Hepatocyte (in vitro differentiated cells): ENCODE data around the gene MTR. TPM values are rescaled to one million over a fixed set of nuclear protein-coding genes. Genes with fewer than 3 reads are reported as not detected.

Experiments
- DNase-seq: peaks from one replicate; pipeline ENCODE4 v3.0.0-alpha.2; 2016; ENCODE audit warnings: low spot score
- H2AFZ ChIP-seq: fragments of 200-600 bp; sonication (generic); 2 replicates; pipeline ENCODE4 v1.6.0; 2016; ENCODE audit warnings: antibody characterized with exemption, mild to moderate bottlenecking
- H3K27ac ChIP-seq: fragments of 200-600 bp; sonication (generic); 2 replicates; pipeline ENCODE4 v1.5.1; 2016; ENCODE audit warnings: mild to moderate bottlenecking
- H3K27me3 ChIP-seq: fragments of 200-600 bp; sonication (generic); 2 replicates; pipeline ENCODE4 v1.6.1; 2016
- H3K36me3 ChIP-seq: fragments of 200-600 bp; sonication (generic); replicated peaks from 2 replicates; pipeline ENCODE4 v1.5.1; 2016; ENCODE audit warnings: low read depth; ENCODE audit not compliant: insufficient read depth
- H3K4me1 ChIP-seq: fragments of 200-600 bp; sonication (generic); 2 replicates; pipeline ENCODE4 v1.5.1; 2016; ENCODE audit warnings: mild to moderate bottlenecking, moderate library complexity; ENCODE audit not compliant: insufficient read depth
- H3K4me2 ChIP-seq: fragments of 200-600 bp; sonication (generic); 2 replicates; pipeline ENCODE4 v1.6.0; 2016
- H3K4me3 ChIP-seq: fragments of 200-600 bp; sonication (generic); 2 replicates; pipeline ENCODE4 v1.5.1; 2016; ENCODE audit warnings: mild to moderate bottlenecking
- H3K79me2 ChIP-seq: fragments of 200-600 bp; sonication (generic); 2 replicates; pipeline ENCODE4 v1.6.0; 2017; ENCODE audit warnings: mild to moderate bottlenecking
- H3K9me2 ChIP-seq: fragments of 200-600 bp; sonication (generic); replicated peaks from 2 replicates; pipeline ENCODE4 v1.6.0; 2017; ENCODE audit warnings: mild to moderate bottlenecking; ENCODE audit not compliant: insufficient read depth
- H3K9me3 ChIP-seq: fragments of 200-600 bp; sonication (generic); 2 replicates; pipeline ENCODE4 v1.5.1; 2016; ENCODE audit warnings: low read depth, mild to moderate bottlenecking
- H4K20me1 ChIP-seq: fragments of 200-600 bp; sonication (generic); 2 replicates; pipeline ENCODE4 v1.6.0; 2016; ENCODE audit warnings: mild to moderate bottlenecking; ENCODE audit not compliant: insufficient read depth, poor library complexity, severe bottlenecking
- CTCF ChIP-seq: fragments of 200-600 bp; sonication (generic); IDR thresholded peaks from 2 replicates; pipeline ENCODE4 v1.5.1; 2016; ENCODE audit warnings: antibody characterized with exemption, mild to moderate bottlenecking; ENCODE audit not compliant: poor library complexity
- EZH2 ChIP-seq: fragments of 200-600 bp; sonication (generic); IDR thresholded peaks from 2 replicates; pipeline ENCODE4 v1.6.1; 2016; ENCODE audit warnings: antibody characterized with exemption, mild to moderate bottlenecking, borderline replicate concordance
- EZH2phosphoT487 ChIP-seq: fragments of 200-600 bp; sonication (generic); IDR thresholded peaks from one replicate; pipeline ENCODE4 v1.6.1; 2018; ENCODE audit warnings: antibody characterized with exemption, mild to moderate bottlenecking, low read depth, moderate library complexity; ENCODE audit not compliant: unreplicated experiment, severe bottlenecking
- WGBS: methylation state at CpG from one replicate; pipeline ENCODE4 v1.1.6; 2016; ENCODE audit warnings: low lambda C conversion rate; ENCODE audit errors: missing lambda C conversion rate; 5-methylcytosine and 5-hydroxymethylcytosine counted together
- polyA plus RNA-seq: library from polyadenylated mRNA; unstranded; fragments of >200 nt; fragmentation: Nextera tagmentation; extraction: Ambion mirVana; gene quantifications from 2 replicates; pipeline ENCODE4 v1.2.1, GENCODE V29; 2016
- total RNA-seq: library from RNA; depleted of rRNA; stranded (reverse); fragments of >200 nt; gene quantifications from 2 replicates; pipeline ENCODE4 v1.2.3, GENCODE V29; 2014

The MTR gene
- total and polyA plus RNA-seq, 2 experiments from 2014 or later, result 9.6 to 23.8 TPM

- no peaks in the 10 kb centered on the region for H3K9me3 ChIP-seq
- no peak overlapping the region for H3K27ac ChIP-seq
- H4K20me1 ChIP-seq, result no peaks in the 10 kb centered on the region
- DNase-seq, result no peak
- H3K36me3 ChIP-seq, result no peaks in the 10 kb centered on the region
- H3K4me2 ChIP-seq, result no peak overlapping the region
- H2AFZ ChIP-seq, result no peak overlapping the region
- no peaks in the 10 kb centered on the region for H3K9me2 ChIP-seq
- no peak overlapping the region for H3K4me3 ChIP-seq
- no peak for TF ChIP-seq EZH2phosphoT487
- no peak for TF ChIP-seq CTCF
- no peak for TF ChIP-seq EZH2
- no peaks in the 10 kb centered on the region for H3K4me1 ChIP-seq
- no peaks in the 10 kb centered on the region for H3K79me2 ChIP-seq
- no peaks in the 10 kb centered on the region for H3K27me3 ChIP-seq
These were observed 147.3 kb downstream of the MTR start for GRCh38 chr1:236942431-236942830.

- H3K36me3 ChIP-seq, result no peaks in the 10 kb centered on the region
- no peaks in the 10 kb centered on the region for H3K79me2 ChIP-seq
- no peaks in the 10 kb centered on the region for H4K20me1 ChIP-seq
- no peak overlapping the region for H2AFZ ChIP-seq
- no peak overlapping the region for H3K4me3 ChIP-seq
- H3K27ac ChIP-seq, result no peak overlapping the region
- H3K4me2 ChIP-seq, result no peak overlapping the region
- no peaks in the 10 kb centered on the region for H3K9me2 ChIP-seq
- no peaks in the 10 kb centered on the region for H3K9me3 ChIP-seq
- no peaks in the 10 kb centered on the region for H3K27me3 ChIP-seq
- H3K4me1 ChIP-seq, result no peaks in the 10 kb centered on the region
- WGBS, result 79% methylated on average over 2 of the region's 2 CpGs
- no peak for DNase-seq
- TF ChIP-seq EZH2 (no peak), EZH2phosphoT487 (no peak), CTCF (no peak)
These were observed 149.5 kb downstream of the MTR start for GRCh38 chr1:236944556-236944955.

- no peaks in the 10 kb centered on the region for H3K36me3 ChIP-seq
- no peaks in the 10 kb centered on the region for H3K9me3 ChIP-seq
- H3K27me3 ChIP-seq, result no peaks in the 10 kb centered on the region
- no peak overlapping the region for H3K4me3 ChIP-seq
- no peaks in the 10 kb centered on the region for H4K20me1 ChIP-seq
- H3K4me2 ChIP-seq, result no peak overlapping the region
- no peaks in the 10 kb centered on the region for H3K4me1 ChIP-seq
- H3K79me2 ChIP-seq, result no peaks in the 10 kb centered on the region
- no peak overlapping the region for H2AFZ ChIP-seq
- DNase-seq, result no peak
- no peaks in the 10 kb centered on the region for H3K9me2 ChIP-seq
- TF ChIP-seq CTCF, result no peak
- TF ChIP-seq EZH2phosphoT487, result no peak
- no peak for TF ChIP-seq EZH2
- WGBS, result 95% methylated on average over 3 of the region's 3 CpGs
- no peak overlapping the region for H3K27ac ChIP-seq
These were observed 149.9 kb downstream of the MTR start for GRCh38 chr1:236945002-236945401.

DNA sequence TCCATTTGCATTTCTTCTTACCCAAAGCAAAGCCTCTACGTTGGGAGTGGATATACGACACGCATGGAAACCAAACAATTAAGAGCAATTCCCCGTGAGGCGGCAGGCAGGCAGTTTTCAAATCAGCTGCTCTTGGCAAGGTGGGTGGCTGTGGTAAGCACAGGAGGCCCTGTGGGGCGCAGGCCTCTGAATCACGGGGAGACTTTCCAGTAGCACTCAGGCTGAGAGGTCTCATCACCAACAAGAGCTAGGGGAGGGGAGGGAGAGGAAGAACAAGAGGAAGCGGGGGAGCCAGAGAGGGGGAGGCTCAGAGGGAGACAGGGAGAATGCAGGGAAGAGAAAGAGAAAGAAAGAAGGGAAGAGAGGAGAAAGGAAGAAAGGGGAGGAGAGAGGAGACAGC, 152.7 kb downstream of the MTR start:
- no peak for TF ChIP-seq CTCF
- no peak for TF ChIP-seq EZH2
- no peak for TF ChIP-seq EZH2phosphoT487
- no peaks in the 10 kb centered on the region for H3K9me2 ChIP-seq
- no peaks in the 10 kb centered on the region for H3K27me3 ChIP-seq
- no peaks in the 10 kb centered on the region for H3K36me3 ChIP-seq
- H3K79me2 ChIP-seq, result no peaks in the 10 kb centered on the region
- no peaks in the 10 kb centered on the region for H3K9me3 ChIP-seq
- H3K27ac ChIP-seq, result no peak overlapping the region
- H3K4me3 ChIP-seq, result no peak overlapping the region
- no peak overlapping the region for H2AFZ ChIP-seq
- WGBS, result 60% methylated on average over 7 of the region's 8 CpGs
- no peaks in the 10 kb centered on the region for H4K20me1 ChIP-seq
- no peak for DNase-seq
- peaks cover 3% of the 10 kb centered on the region for H3K4me1 ChIP-seq
- H3K4me2 ChIP-seq, result no peak overlapping the region
